GM23338 (cell line): Measurements from ENCODE around the gene PKM. TPM values are rescaled to one million over a fixed set of nuclear protein-coding genes. Genes with fewer than 3 reads are reported as not detected.
A peak's percentile ranks its signal among the peaks of the same experiment; 100 is the strongest.

ENCODE experiments used
- ATAC-seq: fragments of 200-7000 bp; cut with Tn5 transposase; 3 replicates; pipeline ENCODE4 v1.9.1; 2020
- DNase-seq: peaks from one replicate; pipeline ENCODE4 v3.0.0-alpha.2; 2015; ENCODE audit warnings: low spot score
- H2AFZ ChIP-seq: fragments of 200-600 bp; sonication (generic); 2 replicates; pipeline ENCODE4 v1.8.0; 2016; ENCODE audit warnings: antibody characterized with exemption, mild to moderate bottlenecking, moderate library complexity
- H3F3A ChIP-seq: fragments of 200-600 bp; sonication (generic); replicated peaks from 2 replicates; pipeline ENCODE4 v1.8.0; 2017; ENCODE audit warnings: antibody characterized with exemption, mixed run types, low read depth
- H3K27ac ChIP-seq: fragments of 200-600 bp; sonication (generic); 2 replicates; pipeline ENCODE4 v1.6.1; 2016; ENCODE audit warnings: low read depth
- H3K27me3 ChIP-seq: fragments of 200-600 bp; sonication (generic); 2 replicates; pipeline ENCODE4 v1.8.0; 2016; ENCODE audit warnings: mild to moderate bottlenecking, mixed run types, moderate library complexity; ENCODE audit not compliant: insufficient read depth
- H3K36me3 ChIP-seq: fragments of 200-600 bp; sonication (generic); 2 replicates; pipeline ENCODE4 v1.8.0; 2016; ENCODE audit warnings: mild to moderate bottlenecking; ENCODE audit not compliant: insufficient read depth
- H3K4me1 ChIP-seq: fragments of 200-600 bp; sonication (generic); 2 replicates; pipeline ENCODE4 v1.8.0; 2016; ENCODE audit warnings: mild to moderate bottlenecking, moderate library complexity; ENCODE audit not compliant: insufficient read depth
- H3K4me2 ChIP-seq: fragments of 200-600 bp; sonication (generic); 2 replicates; pipeline ENCODE4 v1.7.1; 2017; ENCODE audit warnings: mixed run types
- H3K4me3 ChIP-seq: fragments of 200-600 bp; sonication (generic); 2 replicates; pipeline ENCODE4 v1.6.1; 2016; ENCODE audit warnings: mixed run types
- H3K79me2 ChIP-seq: fragments of 200-600 bp; sonication (generic); replicated peaks from 2 replicates; pipeline ENCODE4 v1.8.0; 2017; ENCODE audit warnings: mild to moderate bottlenecking; ENCODE audit not compliant: insufficient read depth
- H3K9me2 ChIP-seq: fragments of 200-600 bp; sonication (generic); 2 replicates; pipeline ENCODE4 v1.8.0; 2017; ENCODE audit not compliant: insufficient read depth
- H4K20me1 ChIP-seq: fragments of 200-600 bp; sonication (generic); replicated peaks from 2 replicates; pipeline ENCODE4 v1.8.0; 2017; ENCODE audit warnings: mild to moderate bottlenecking; ENCODE audit not compliant: insufficient read depth
- H3K27ac Mint-ChIP-seq: 2 replicates; pipeline ENCODE4 v1.8.0; 2020; ENCODE audit warnings: inconsistent platforms, mild to moderate bottlenecking, moderate library complexity, mixed read lengths
- H3K27me3 Mint-ChIP-seq: 3 replicates; pipeline ENCODE4 v1.8.0; 2022; ENCODE audit warnings: low read depth, mild to moderate bottlenecking, moderate library complexity, mixed read lengths, inconsistent platforms; ENCODE audit not compliant: insufficient read depth, poor library complexity
- H3K36me3 Mint-ChIP-seq: 3 replicates; pipeline ENCODE4 v1.8.0; 2021; ENCODE audit warnings: low read depth, mild to moderate bottlenecking, inconsistent platforms, moderate library complexity, mixed read lengths
- H3K4me1 Mint-ChIP-seq: 3 replicates; pipeline ENCODE4 v1.8.0; 2020; ENCODE audit warnings: mild to moderate bottlenecking, inconsistent platforms, mixed read lengths
- H3K4me3 Mint-ChIP-seq: 3 replicates; pipeline ENCODE4 v1.8.0; 2021; ENCODE audit warnings: moderate library complexity, mild to moderate bottlenecking, inconsistent platforms, mixed read lengths
- H3K9me3 Mint-ChIP-seq: 3 replicates; pipeline ENCODE4 v1.8.0; 2020; ENCODE audit warnings: moderate library complexity, mild to moderate bottlenecking, inconsistent platforms, mixed read lengths
- ETS1 ChIP-seq: IDR thresholded peaks from 2 replicates; pipeline ENCODE4 v1.6.1; 2016; ENCODE audit warnings: antibody characterized with exemption
- EZH2phosphoT487 ChIP-seq: fragments of 200-600 bp; sonication (generic); IDR thresholded peaks from one replicate; pipeline ENCODE4 v1.8.1; 2018; ENCODE audit warnings: antibody characterized with exemption; ENCODE audit not compliant: unreplicated experiment
- JUNB ChIP-seq: IDR thresholded peaks from one replicate; pipeline ENCODE4 v1.6.1; 2016; ENCODE audit warnings: antibody characterized with exemption; ENCODE audit not compliant: unreplicated experiment
- NANOG ChIP-seq: IDR thresholded peaks from 2 replicates; pipeline ENCODE4 v1.6.1; 2016; ENCODE audit warnings: antibody characterized with exemption, borderline replicate concordance
- STAT1 ChIP-seq: IDR thresholded peaks from one replicate; pipeline ENCODE4 v1.6.1; 2016; ENCODE audit warnings: antibody characterized with exemption; ENCODE audit not compliant: unreplicated experiment
- ZNF114 ChIP-seq: fragments of 250-450 bp; sonication (Bioruptor Pico); IDR thresholded peaks from 2 replicates; pipeline ENCODE4 v1.5.0; 2020; ENCODE audit warnings: mild to moderate bottlenecking, moderate library complexity
- polyA plus RNA-seq: library from polyadenylated mRNA; unstranded; fragments of >200 nt; fragmentation: Nextera tagmentation; extraction: Ambion mirVana; gene quantifications from 2 replicates; pipeline ENCODE4 v1.2.1, GENCODE V29; 2016
- total RNA-seq: library from RNA; depleted of rRNA; stranded (reverse); fragments of >200 nt; shearing (Covaris generic); gene quantifications from 2 replicates; pipeline ENCODE4 v1.2.3, GENCODE V29; 2014
- TF ChIP-seq, protein P1 (sequence below): IDR thresholded peaks from one replicate; pipeline ENCODE4 v1.6.1; 2018; ENCODE audit warnings: antibody characterized with exemption; ENCODE audit not compliant: unreplicated experiment
- TF ChIP-seq, protein P2 (sequence below), 2 experiments: fragments of 200-600 bp in 1 of 2; sonication (generic) in 1 of 2; conservative IDR thresholded peaks; 2 replicates each; pipeline versions ENCODE4 v1.5.1 to v1.6.1; 2016 to 2017; ENCODE audit warnings: antibody characterized with exemption in 2 of 2, low read depth in 2 of 2, mild to moderate bottlenecking in 2 of 2, moderate library complexity in 1 of 2

Gene PKM
- total and polyA plus RNA-seq, 2 experiments from 2014 or later, result 432 to 1,137 TPM

- Mint-ChIP-seq H3K36me3 (peaks cover 76% of the 10 kb centered on the region), H3K27me3 (peaks cover 39% of the 10 kb centered on the region), H3K9me3 (peaks cover 3% of the 10 kb centered on the region; the same call in 1 of the 3 replicates), H3K27ac (no peak overlapping the region), H3K4me3 (no peak overlapping the region), H3K4me1 (peaks cover 8% of the 10 kb centered on the region)
- Histone ChIP-seq H3K4me1 (0 out of 2 replicates have a peak, but pooled peaks cover 9% of the 10 kb centered on the region), H2AFZ (no peak overlapping the region), H3F3A (peaks cover 75% of the 10 kb centered on the region), H3K4me2 (no peak overlapping the region), H3K36me3 (peaks cover 55% of the 10 kb centered on the region), H3K4me3 (no peak overlapping the region), H3K79me2 (0 out of 2 replicates have a peak, but pooled peaks cover 2% of the 10 kb centered on the region), H3K27me3 (peaks cover 17% of the 10 kb centered on the region), H4K20me1 (peaks cover 53% of the 10 kb centered on the region), H3K27ac (peak overlapping the region; percentile 66; the same call in 1 of the 2 replicates), H3K9me2 (no peaks in the 10 kb centered on the region)
- DNase-seq (no peak), ATAC-seq (no peak)
- TF ChIP-seq NANOG (no peak), STAT1 (no peak), ZNF114 (CRISPR knock-in tag) (no peak), EZH2phosphoT487 (no peak), JUNB (no peak), ETS1 (no peak)
- TF ChIP-seq, protein P1, sequence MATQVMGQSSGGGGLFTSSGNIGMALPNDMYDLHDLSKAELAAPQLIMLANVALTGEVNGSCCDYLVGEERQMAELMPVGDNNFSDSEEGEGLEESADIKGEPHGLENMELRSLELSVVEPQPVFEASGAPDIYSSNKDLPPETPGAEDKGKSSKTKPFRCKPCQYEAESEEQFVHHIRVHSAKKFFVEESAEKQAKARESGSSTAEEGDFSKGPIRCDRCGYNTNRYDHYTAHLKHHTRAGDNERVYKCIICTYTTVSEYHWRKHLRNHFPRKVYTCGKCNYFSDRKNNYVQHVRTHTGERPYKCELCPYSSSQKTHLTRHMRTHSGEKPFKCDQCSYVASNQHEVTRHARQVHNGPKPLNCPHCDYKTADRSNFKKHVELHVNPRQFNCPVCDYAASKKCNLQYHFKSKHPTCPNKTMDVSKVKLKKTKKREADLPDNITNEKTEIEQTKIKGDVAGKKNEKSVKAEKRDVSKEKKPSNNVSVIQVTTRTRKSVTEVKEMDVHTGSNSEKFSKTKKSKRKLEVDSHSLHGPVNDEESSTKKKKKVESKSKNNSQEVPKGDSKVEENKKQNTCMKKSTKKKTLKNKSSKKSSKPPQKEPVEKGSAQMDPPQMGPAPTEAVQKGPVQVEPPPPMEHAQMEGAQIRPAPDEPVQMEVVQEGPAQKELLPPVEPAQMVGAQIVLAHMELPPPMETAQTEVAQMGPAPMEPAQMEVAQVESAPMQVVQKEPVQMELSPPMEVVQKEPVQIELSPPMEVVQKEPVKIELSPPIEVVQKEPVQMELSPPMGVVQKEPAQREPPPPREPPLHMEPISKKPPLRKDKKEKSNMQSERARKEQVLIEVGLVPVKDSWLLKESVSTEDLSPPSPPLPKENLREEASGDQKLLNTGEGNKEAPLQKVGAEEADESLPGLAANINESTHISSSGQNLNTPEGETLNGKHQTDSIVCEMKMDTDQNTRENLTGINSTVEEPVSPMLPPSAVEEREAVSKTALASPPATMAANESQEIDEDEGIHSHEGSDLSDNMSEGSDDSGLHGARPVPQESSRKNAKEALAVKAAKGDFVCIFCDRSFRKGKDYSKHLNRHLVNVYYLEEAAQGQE, result no peak
- TF ChIP-seq, protein P2, sequence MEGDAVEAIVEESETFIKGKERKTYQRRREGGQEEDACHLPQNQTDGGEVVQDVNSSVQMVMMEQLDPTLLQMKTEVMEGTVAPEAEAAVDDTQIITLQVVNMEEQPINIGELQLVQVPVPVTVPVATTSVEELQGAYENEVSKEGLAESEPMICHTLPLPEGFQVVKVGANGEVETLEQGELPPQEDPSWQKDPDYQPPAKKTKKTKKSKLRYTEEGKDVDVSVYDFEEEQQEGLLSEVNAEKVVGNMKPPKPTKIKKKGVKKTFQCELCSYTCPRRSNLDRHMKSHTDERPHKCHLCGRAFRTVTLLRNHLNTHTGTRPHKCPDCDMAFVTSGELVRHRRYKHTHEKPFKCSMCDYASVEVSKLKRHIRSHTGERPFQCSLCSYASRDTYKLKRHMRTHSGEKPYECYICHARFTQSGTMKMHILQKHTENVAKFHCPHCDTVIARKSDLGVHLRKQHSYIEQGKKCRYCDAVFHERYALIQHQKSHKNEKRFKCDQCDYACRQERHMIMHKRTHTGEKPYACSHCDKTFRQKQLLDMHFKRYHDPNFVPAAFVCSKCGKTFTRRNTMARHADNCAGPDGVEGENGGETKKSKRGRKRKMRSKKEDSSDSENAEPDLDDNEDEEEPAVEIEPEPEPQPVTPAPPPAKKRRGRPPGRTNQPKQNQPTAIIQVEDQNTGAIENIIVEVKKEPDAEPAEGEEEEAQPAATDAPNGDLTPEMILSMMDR (conservative IDR thresholded peaks at IDR 0.05; ENCODE audit: low read depth in 2 of 2), result no peak
These were observed 30.4 kb downstream of the PKM start for GRCh38 chr15:72200395-72201237.
